Esophagus squamous epithelium (tissue), 4 donors: ENCODE measurements around the gene EVC.

Experiments used
- POLR2A ChIP-seq, 4 donors: fragments of 450-650 bp; IDR thresholded peaks; one replicate each; pipeline ENCODE4 v1.6.1; 2017; ENCODE audit warnings: antibody characterized with exemption in 4 of 4, mild to moderate bottlenecking in 4 of 4, moderate library complexity in 3 of 4
- TF ChIP-seq, protein P1 (sequence below), 6 experiments: fragments of 450-650 bp in 4 of 6; fragments of 200-600 bp in 2 of 6; sonication (generic) in 2 of 6; IDR thresholded peaks; one replicate each; pipeline ENCODE4 v1.5.1; 2016 to 2019; ENCODE audit warnings: antibody characterized with exemption in 6 of 6, mild to moderate bottlenecking in 4 of 6, moderate library complexity in 4 of 6

DNA sequence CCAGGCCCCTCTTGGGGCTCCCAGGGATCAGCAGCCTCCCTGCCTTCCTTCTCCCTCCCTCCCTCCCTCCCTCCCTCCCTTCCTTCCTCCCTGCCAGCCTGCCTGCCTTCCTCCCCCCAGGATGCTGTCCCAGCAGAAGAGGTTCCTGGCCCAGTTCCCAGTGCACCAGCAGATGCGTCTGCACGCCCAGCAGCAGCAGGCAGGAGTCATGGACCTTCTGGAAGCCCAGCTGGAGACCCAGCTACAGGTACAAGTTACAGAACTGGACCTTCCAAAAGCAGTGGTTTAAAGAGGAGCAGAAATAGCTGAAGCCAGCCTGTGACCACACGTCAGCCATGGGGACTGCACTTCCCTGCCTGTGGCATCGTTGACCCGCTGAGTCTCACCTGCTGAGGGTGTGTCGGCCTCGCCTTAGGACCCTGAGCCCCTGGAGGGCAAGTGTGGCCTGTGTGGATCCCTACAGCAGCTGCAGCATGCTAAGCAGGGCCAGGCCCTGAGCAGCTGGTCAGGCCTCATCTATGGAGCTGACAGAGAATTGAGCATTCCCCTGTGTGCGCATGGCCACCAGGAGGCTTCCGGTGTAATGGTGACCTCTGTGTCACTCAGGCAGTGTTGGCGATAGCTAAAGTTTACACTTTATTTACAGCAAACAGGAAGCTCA lies 97.2 kb downstream of the EVC start:
- TF ChIP-seq, protein P1, sequence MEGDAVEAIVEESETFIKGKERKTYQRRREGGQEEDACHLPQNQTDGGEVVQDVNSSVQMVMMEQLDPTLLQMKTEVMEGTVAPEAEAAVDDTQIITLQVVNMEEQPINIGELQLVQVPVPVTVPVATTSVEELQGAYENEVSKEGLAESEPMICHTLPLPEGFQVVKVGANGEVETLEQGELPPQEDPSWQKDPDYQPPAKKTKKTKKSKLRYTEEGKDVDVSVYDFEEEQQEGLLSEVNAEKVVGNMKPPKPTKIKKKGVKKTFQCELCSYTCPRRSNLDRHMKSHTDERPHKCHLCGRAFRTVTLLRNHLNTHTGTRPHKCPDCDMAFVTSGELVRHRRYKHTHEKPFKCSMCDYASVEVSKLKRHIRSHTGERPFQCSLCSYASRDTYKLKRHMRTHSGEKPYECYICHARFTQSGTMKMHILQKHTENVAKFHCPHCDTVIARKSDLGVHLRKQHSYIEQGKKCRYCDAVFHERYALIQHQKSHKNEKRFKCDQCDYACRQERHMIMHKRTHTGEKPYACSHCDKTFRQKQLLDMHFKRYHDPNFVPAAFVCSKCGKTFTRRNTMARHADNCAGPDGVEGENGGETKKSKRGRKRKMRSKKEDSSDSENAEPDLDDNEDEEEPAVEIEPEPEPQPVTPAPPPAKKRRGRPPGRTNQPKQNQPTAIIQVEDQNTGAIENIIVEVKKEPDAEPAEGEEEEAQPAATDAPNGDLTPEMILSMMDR (IDR thresholded peaks at IDR 0.05): no peak
- TF ChIP-seq POLR2A (IDR thresholded peaks at IDR 0.05): no peak
